Nephron progenitor cell (in vitro differentiated cells): ENCODE data around the gene CTNNBIP1.

Experiments used
- DNase-seq: peaks from one replicate; pipeline ENCODE4 v3.0.0; 2021
- H3K27ac Mint-ChIP-seq: 2 replicates; pipeline ENCODE4 v1.8.0; 2021; ENCODE audit warnings: mild to moderate bottlenecking, moderate library complexity, mixed read lengths
- H3K27me3 Mint-ChIP-seq: 2 replicates; pipeline ENCODE4 v1.8.0; 2021; ENCODE audit warnings: mild to moderate bottlenecking, low read depth, mixed read lengths; ENCODE audit not compliant: poor library complexity
- H3K36me3 Mint-ChIP-seq: 2 replicates; pipeline ENCODE4 v1.8.0; 2021; ENCODE audit warnings: low read depth, mixed read lengths
- H3K4me1 Mint-ChIP-seq: 2 replicates; pipeline ENCODE4 v1.8.0; 2021; ENCODE audit warnings: mixed read lengths
- H3K4me3 Mint-ChIP-seq: 2 replicates; pipeline ENCODE4 v1.8.0; 2021; ENCODE audit warnings: mild to moderate bottlenecking, moderate library complexity, mixed read lengths
- H3K9me3 Mint-ChIP-seq: 2 replicates; pipeline ENCODE4 v1.8.0; 2021; ENCODE audit warnings: mild to moderate bottlenecking, moderate library complexity, mixed read lengths
- CTCF ChIP-seq: fragments of 200-600 bp; sonication (generic); IDR thresholded peaks from 2 replicates; pipeline ENCODE4 v1.5.0; 2021; ENCODE audit warnings: antibody characterized with exemption

The CTNNBIP1 gene

GRCh38 chr1:9884805-9885204 lies 25.3 kb downstream of the CTNNBIP1 start:
- Mint-ChIP-seq H3K4me3 (no peak overlapping the region), H3K4me1 (peaks cover 25% of the 10 kb centered on the region), H3K27ac (peak overlapping the region; percentile 83), H3K36me3 (no peaks in the 10 kb centered on the region), H3K9me3 (no peaks in the 10 kb centered on the region), H3K27me3 (no peaks in the 10 kb centered on the region)
- no peak for DNase-seq
- no peak for TF ChIP-seq CTCF

GRCh38 chr1:9883585-9884449 lies 26.3 kb downstream of the CTNNBIP1 start:
- Mint-ChIP-seq H3K36me3 (no peaks in the 10 kb centered on the region), H3K27me3 (no peaks in the 10 kb centered on the region), H3K4me1 (peaks cover 15% of the 10 kb centered on the region), H3K27ac (peak overlapping the region; percentile 54), H3K4me3 (no peak overlapping the region), H3K9me3 (no peaks in the 10 kb centered on the region)
- DNase-seq: no peak
- no peak for TF ChIP-seq CTCF

GRCh38 chr1:9882945-9883303 lies 27.1 kb downstream of the CTNNBIP1 start:
- Mint-ChIP-seq H3K27ac (peak overlapping the region; percentile 87), H3K27me3 (no peaks in the 10 kb centered on the region), H3K9me3 (no peaks in the 10 kb centered on the region), H3K4me3 (no peak overlapping the region), H3K4me1 (peaks cover 12% of the 10 kb centered on the region), H3K36me3 (no peaks in the 10 kb centered on the region)
- TF ChIP-seq CTCF: no peak
- no peak for DNase-seq

- Mint-ChIP-seq H3K9me3 (no peaks in the 10 kb centered on the region), H3K27me3 (no peaks in the 10 kb centered on the region), H3K4me3 (no peak overlapping the region), H3K36me3 (no peaks in the 10 kb centered on the region), H3K4me1 (peaks cover 12% of the 10 kb centered on the region), H3K27ac (peak overlapping the region; percentile 87)
- TF ChIP-seq CTCF: no peak
- DNase-seq: no peak
Observed at GRCh38 chr1:9882296-9882944, 27.6 kb downstream of the CTNNBIP1 start.

GRCh38 chr1:9881838-9882249 lies 28.2 kb downstream of the CTNNBIP1 start:
- Mint-ChIP-seq H3K27ac (peak overlapping the region; percentile 87), H3K27me3 (no peaks in the 10 kb centered on the region), H3K4me1 (peaks cover 12% of the 10 kb centered on the region), H3K9me3 (no peaks in the 10 kb centered on the region), H3K36me3 (no peaks in the 10 kb centered on the region), H3K4me3 (no peak overlapping the region)
- no peak for DNase-seq
- no peak for TF ChIP-seq CTCF
